ENCODE measurements around the gene DCT. TPM values are rescaled to one million over a fixed set of nuclear protein-coding genes. Genes with fewer than 3 reads are reported as not detected.

DCT gene
- total RNA-seq, 1 experiment from 2014 or later = not detected

DNA sequence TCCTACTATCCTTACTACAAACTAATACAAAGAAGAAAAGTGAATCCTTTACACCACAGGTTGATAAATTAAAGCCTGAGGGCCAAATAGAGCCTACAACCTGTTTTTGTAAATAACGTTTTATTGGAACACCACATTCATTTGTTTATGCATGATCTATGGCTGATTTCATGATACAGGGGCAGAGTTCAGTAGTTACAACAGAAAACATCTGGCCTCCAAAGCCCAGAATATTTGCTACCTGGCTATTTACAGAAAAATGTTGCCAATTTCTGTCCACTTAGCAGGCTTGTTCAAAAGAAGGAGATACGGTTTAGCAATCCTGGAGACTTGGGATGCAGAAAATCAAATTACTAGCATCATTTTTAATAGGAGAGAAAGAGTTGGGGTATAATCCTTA lies 24.1 kb downstream of the DCT start:
- ChIA-PET CTCF (no interaction called here), POLR2A (ENCODE audit: low non-redundant PET) (no interaction called here)
- intact Hi-C loops (cut with micrococcal nuclease; ENCODE audit: unreplicated experiment) = no loop called here
- Histone ChIP-seq H3K4me3 (ENCODE audit: low read depth, low read length, poor library complexity, severe bottlenecking) (no peak overlapping the region), H3K4me1 (ENCODE audit: insufficient read depth, low read length, poor library complexity, severe bottlenecking) (no peaks in the 10 kb centered on the region), H3K36me3 (ENCODE audit: insufficient read depth, low read length, poor library complexity, severe bottlenecking) (no peaks in the 10 kb centered on the region), H3K9me3 (ENCODE audit: low read depth, low read length, poor library complexity, severe bottlenecking) (no peaks in the 10 kb centered on the region), H3K27ac (ENCODE audit: low read depth, low read length, poor library complexity, severe bottlenecking) (no peak overlapping the region), H3K27me3 (replicated peaks; ENCODE audit: insufficient read depth, low read depth, low read length, poor library complexity) (no peaks in the 10 kb centered on the region)
- BruUV-seq (replicated peaks) = no TSS peak
- no peak for TF ChIP-seq EZH2 (IDR thresholded peaks at IDR 0.05; ENCODE audit: borderline replicate concordance, low read depth, low read length, poor library complexity, severe bottlenecking)
- TF ChIP-seq, protein P1, sequence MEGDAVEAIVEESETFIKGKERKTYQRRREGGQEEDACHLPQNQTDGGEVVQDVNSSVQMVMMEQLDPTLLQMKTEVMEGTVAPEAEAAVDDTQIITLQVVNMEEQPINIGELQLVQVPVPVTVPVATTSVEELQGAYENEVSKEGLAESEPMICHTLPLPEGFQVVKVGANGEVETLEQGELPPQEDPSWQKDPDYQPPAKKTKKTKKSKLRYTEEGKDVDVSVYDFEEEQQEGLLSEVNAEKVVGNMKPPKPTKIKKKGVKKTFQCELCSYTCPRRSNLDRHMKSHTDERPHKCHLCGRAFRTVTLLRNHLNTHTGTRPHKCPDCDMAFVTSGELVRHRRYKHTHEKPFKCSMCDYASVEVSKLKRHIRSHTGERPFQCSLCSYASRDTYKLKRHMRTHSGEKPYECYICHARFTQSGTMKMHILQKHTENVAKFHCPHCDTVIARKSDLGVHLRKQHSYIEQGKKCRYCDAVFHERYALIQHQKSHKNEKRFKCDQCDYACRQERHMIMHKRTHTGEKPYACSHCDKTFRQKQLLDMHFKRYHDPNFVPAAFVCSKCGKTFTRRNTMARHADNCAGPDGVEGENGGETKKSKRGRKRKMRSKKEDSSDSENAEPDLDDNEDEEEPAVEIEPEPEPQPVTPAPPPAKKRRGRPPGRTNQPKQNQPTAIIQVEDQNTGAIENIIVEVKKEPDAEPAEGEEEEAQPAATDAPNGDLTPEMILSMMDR (conservative IDR thresholded peaks at IDR 0.05; ENCODE audit: low read depth, low read length) = no peak
- no peak for DNase-seq (ENCODE audit: low spot score)

DNA sequence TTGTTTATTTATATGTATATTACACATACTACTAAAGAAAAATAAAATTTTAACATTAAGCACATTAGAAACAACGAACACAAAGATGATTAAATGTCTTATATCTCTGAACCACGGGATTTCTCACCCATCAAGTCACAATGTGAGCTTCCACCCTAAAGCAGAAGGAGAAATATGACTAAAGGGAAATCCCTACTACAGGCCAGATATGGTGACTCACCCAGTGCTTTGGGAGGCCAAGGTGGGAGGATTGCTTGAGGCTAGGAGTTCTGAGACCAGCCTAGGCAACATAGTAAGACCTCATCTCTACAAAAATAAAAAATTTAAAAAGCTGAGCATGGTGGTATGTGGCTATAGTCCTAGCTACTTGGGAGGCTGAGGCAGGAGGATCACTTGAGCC lies 24.6 kb downstream of the DCT start:
- BruUV-seq (replicated peaks) = no TSS peak
- TF ChIP-seq, protein P1 (conservative IDR thresholded peaks at IDR 0.05; ENCODE audit: low read depth, low read length) = no peak
- TF ChIP-seq EZH2 (IDR thresholded peaks at IDR 0.05; ENCODE audit: borderline replicate concordance, low read depth, low read length, poor library complexity, severe bottlenecking) = no peak
- Histone ChIP-seq H3K4me1 (ENCODE audit: insufficient read depth, low read length, poor library complexity, severe bottlenecking) (no peaks in the 10 kb centered on the region), H3K9me3 (ENCODE audit: low read depth, low read length, poor library complexity, severe bottlenecking) (no peaks in the 10 kb centered on the region), H3K27me3 (replicated peaks; ENCODE audit: insufficient read depth, low read depth, low read length, poor library complexity) (no peaks in the 10 kb centered on the region), H3K36me3 (ENCODE audit: insufficient read depth, low read length, poor library complexity, severe bottlenecking) (no peaks in the 10 kb centered on the region), H3K4me3 (ENCODE audit: low read depth, low read length, poor library complexity, severe bottlenecking) (no peak overlapping the region), H3K27ac (ENCODE audit: low read depth, low read length, poor library complexity, severe bottlenecking) (no peak overlapping the region)
- DNase-seq (ENCODE audit: low spot score) = no peak
- CTCF ChIA-PET = no interaction called here
- intact Hi-C loops (cut with micrococcal nuclease; ENCODE audit: unreplicated experiment) = no loop called here
- POLR2A ChIA-PET (ENCODE audit: low non-redundant PET) = no interaction called here

DNA sequence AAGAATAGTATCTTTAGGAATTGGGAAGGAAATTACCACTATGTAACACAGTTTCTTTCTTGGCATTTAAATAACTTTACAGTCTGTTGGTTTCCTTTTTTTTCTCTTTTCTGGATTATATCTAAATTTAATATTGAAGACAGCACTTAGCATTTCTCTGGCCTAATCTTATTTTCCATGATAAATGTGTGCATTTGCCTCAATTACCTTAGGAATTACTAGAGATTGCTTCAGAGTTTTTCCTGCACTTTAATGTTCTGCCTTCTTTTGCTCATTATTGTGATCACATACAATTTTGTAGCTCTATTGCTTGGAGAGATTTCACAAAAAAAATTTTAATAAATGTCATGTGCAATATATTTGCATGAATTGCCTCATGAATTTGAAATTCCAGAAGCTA lies 25.1 kb downstream of the DCT start:
- POLR2A ChIA-PET (ENCODE audit: low non-redundant PET) = no interaction called here
- no peaks in the 10 kb centered on the region for H3K27me3 ChIP-seq (replicated peaks; ENCODE audit: insufficient read depth, low read depth, low read length, poor library complexity)
- BruUV-seq (replicated peaks) = no TSS peak
- CTCF ChIA-PET = no interaction called here
- H3K36me3 ChIP-seq (ENCODE audit: insufficient read depth, low read length, poor library complexity, severe bottlenecking) = no peaks in the 10 kb centered on the region
- H3K4me3 ChIP-seq (ENCODE audit: low read depth, low read length, poor library complexity, severe bottlenecking) = no peak overlapping the region
- DNase-seq (ENCODE audit: low spot score) = no peak
- no peaks in the 10 kb centered on the region for H3K4me1 ChIP-seq (ENCODE audit: insufficient read depth, low read length, poor library complexity, severe bottlenecking)
- no peak overlapping the region for H3K27ac ChIP-seq (ENCODE audit: low read depth, low read length, poor library complexity, severe bottlenecking)
- no peak for TF ChIP-seq EZH2 (IDR thresholded peaks at IDR 0.05; ENCODE audit: borderline replicate concordance, low read depth, low read length, poor library complexity, severe bottlenecking)
- TF ChIP-seq, protein P1 (conservative IDR thresholded peaks at IDR 0.05; ENCODE audit: low read depth, low read length) = no peak
- no peaks in the 10 kb centered on the region for H3K9me3 ChIP-seq (ENCODE audit: low read depth, low read length, poor library complexity, severe bottlenecking)
- intact Hi-C loops (cut with micrococcal nuclease; ENCODE audit: unreplicated experiment) = no loop called here
